Neural cell (in vitro differentiated cells): ENCODE data around the gene OR4C16. TPM values are rescaled to one million over a fixed set of nuclear protein-coding genes. Genes with fewer than 3 reads are reported as not detected.

Experiments used
- H2AFZ ChIP-seq: fragments of 200-600, 300-800 bp; sonication (generic), shearing (Covaris generic); 2 replicates; pipeline ENCODE4 v1.6.0; 2014; ENCODE audit warnings: low read depth, mild to moderate bottlenecking, antibody characterized with exemption, low read length, moderate library complexity
- H3F3A ChIP-seq: fragments of 200-600 bp; shearing (Covaris generic); 2 replicates; pipeline ENCODE4 v1.6.1; 2016; ENCODE audit warnings: mild to moderate bottlenecking, moderate library complexity, mixed read lengths, antibody characterized with exemption, low read length; ENCODE audit not compliant: insufficient read depth, poor library complexity, severe bottlenecking
- H3K27ac ChIP-seq: fragments of 200-600, 300-800 bp; sonication (generic), shearing (Covaris generic); 2 replicates; pipeline ENCODE4 v1.5.1; 2014; ENCODE audit warnings: mild to moderate bottlenecking, low read length, moderate library complexity
- H3K27me3 ChIP-seq: fragments of 300-800, 200-600 bp; sonication (generic), shearing (Covaris generic); 2 replicates; pipeline ENCODE4 v1.6.0; 2014; ENCODE audit warnings: mild to moderate bottlenecking, low read depth, low read length, moderate library complexity; ENCODE audit not compliant: insufficient read depth
- H3K36me3 ChIP-seq: fragments of 300-800, 200-600 bp; sonication (generic), shearing (Covaris generic); 2 replicates; pipeline ENCODE4 v1.5.1; 2014; ENCODE audit warnings: mild to moderate bottlenecking, antibody characterized with exemption, low read length, moderate library complexity; ENCODE audit not compliant: insufficient read depth
- H3K4me2 ChIP-seq: fragments of 300-800, 200-600 bp; sonication (generic), shearing (Covaris generic); 2 replicates; pipeline ENCODE4 v1.6.0; 2014; ENCODE audit warnings: mild to moderate bottlenecking, low read length
- H3K4me3 ChIP-seq: fragments of 300-800, 200-600 bp; sonication (generic), shearing (Covaris generic); 2 replicates; pipeline ENCODE4 v1.5.1; 2014; ENCODE audit warnings: mild to moderate bottlenecking, low read length, moderate library complexity
- H3K79me2 ChIP-seq: fragments of 200-600 bp; shearing (Covaris generic); replicated peaks from 2 replicates; pipeline ENCODE4 v1.6.0; 2014; ENCODE audit warnings: mild to moderate bottlenecking, low read length, moderate library complexity; ENCODE audit not compliant: insufficient read depth
- H3K9ac ChIP-seq: fragments of 300-800, 200-600 bp; sonication (generic), shearing (Covaris generic); 2 replicates; pipeline ENCODE4 v1.6.1; 2016; ENCODE audit warnings: mild to moderate bottlenecking, low read length, mixed read lengths
- H3K9me2 ChIP-seq: fragments of 200-600 bp; shearing (Covaris generic); 2 replicates; pipeline ENCODE4 v1.6.1; 2016; ENCODE audit warnings: mild to moderate bottlenecking, low read length, mixed read lengths; ENCODE audit not compliant: insufficient read depth
- H3K9me3 ChIP-seq: fragments of 200-600, 300-800 bp; sonication (generic), shearing (Covaris generic); 2 replicates; pipeline ENCODE4 v1.6.1; 2016; ENCODE audit warnings: mild to moderate bottlenecking, mixed run types, low read length, moderate library complexity, mixed read lengths
- H4K20me1 ChIP-seq: fragments of 200-600 bp; shearing (Covaris generic); 2 replicates; pipeline ENCODE4 v1.6.1; 2016; ENCODE audit warnings: mild to moderate bottlenecking, mixed run types; ENCODE audit not compliant: insufficient read depth
- CTCF ChIP-seq: fragments of 450-650 bp; IDR thresholded peaks from 2 replicates; pipeline ENCODE4 v1.5.1; 2014; ENCODE audit warnings: antibody characterized with exemption, mild to moderate bottlenecking, moderate library complexity; ENCODE audit not compliant: poor library complexity, severe bottlenecking
- EP300 ChIP-seq: fragments of 450-650 bp; conservative IDR thresholded peaks from 2 replicates; pipeline ENCODE4 v1.6.1; 2014; ENCODE audit warnings: antibody characterized with exemption, mild to moderate bottlenecking, moderate library complexity; ENCODE audit not compliant: poor library complexity, severe bottlenecking
- EZH2 ChIP-seq: fragments of 200-600, 300-800 bp; shearing (Covaris generic), sonication (generic); IDR thresholded peaks from 2 replicates; pipeline ENCODE4 v1.6.1; 2014; ENCODE audit warnings: antibody characterized with exemption, low read length, borderline replicate concordance, mild to moderate bottlenecking; ENCODE audit not compliant: insufficient read depth, poor library complexity, severe bottlenecking
- MXI1 ChIP-seq: fragments of 450-650 bp; conservative IDR thresholded peaks from 2 replicates; pipeline ENCODE4 v1.6.1; 2014; ENCODE audit warnings: antibody characterized with exemption, mild to moderate bottlenecking; ENCODE audit not compliant: poor library complexity, severe bottlenecking
- POLR2AphosphoS5 ChIP-seq: IDR thresholded peaks from 2 replicates; pipeline ENCODE4 v1.6.1; 2012
- RAD21 ChIP-seq: fragments of 450-650 bp; conservative IDR thresholded peaks from 2 replicates; pipeline ENCODE4 v1.6.1; 2014; ENCODE audit warnings: antibody characterized with exemption, mild to moderate bottlenecking, moderate library complexity
- SMC3 ChIP-seq: fragments of 450-650 bp; conservative IDR thresholded peaks from 2 replicates; pipeline ENCODE4 v1.6.1; 2014; ENCODE audit warnings: antibody characterized with exemption, mild to moderate bottlenecking, moderate library complexity; ENCODE audit not compliant: poor library complexity
- TAF1 ChIP-seq: IDR thresholded peaks from 2 replicates; pipeline ENCODE4 v1.6.1; 2012; ENCODE audit warnings: low read depth
- polyA minus RNA-seq: library from RNA; depleted of rRNA, polyadenylated mRNA; stranded (reverse); fragments of >200 nt; gene quantifications from 2 replicates; pipeline ENCODE4 v1.2.3, GENCODE V29; 2014
- polyA plus RNA-seq: library from polyadenylated mRNA; depleted of rRNA; stranded (reverse); fragments of >200 nt; gene quantifications from 2 replicates; pipeline ENCODE4 v1.2.3, GENCODE V29; 2014
- TF ChIP-seq, protein P1 (sequence below): IDR thresholded peaks from 2 replicates; pipeline ENCODE4 v1.6.1; 2012; ENCODE audit warnings: borderline replicate concordance

OR4C16 gene
- not detected in 2 replicates for polyA plus RNA-seq
- polyA minus RNA-seq = not detected in 2 replicates

DNA sequence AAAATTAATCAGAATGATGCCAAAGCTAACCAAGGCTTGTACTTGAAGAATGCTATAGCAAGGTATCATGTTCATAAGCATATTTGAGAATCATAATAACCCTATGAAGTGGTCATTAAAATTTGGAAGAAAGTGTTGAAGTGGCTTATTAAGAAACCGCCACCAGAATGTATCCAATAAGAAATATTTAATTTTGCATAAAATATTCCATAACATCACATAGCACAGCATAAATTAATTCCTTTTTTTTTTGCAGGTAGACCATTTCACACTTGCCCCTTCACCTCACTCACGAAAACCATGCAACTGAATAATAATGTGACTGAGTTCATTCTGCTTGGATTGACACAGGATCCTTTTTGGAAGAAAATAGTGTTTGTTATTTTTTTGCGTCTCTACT, at the start of gene OR4C16:
Gene OR4C16, plus strand, starts transcription at position 301 of the 400 bp plus-strand sequence. Its CDS starts 0 bp downstream, at position 301.
- H3K36me3 ChIP-seq = no peaks in the 10 kb centered on the region
- no peaks in the 10 kb centered on the region for H3K9me2 ChIP-seq
- no peaks in the 10 kb centered on the region for H3F3A ChIP-seq
- H4K20me1 ChIP-seq = no peaks in the 10 kb centered on the region
- no peak within 1 kb of the TSS for H3K4me3 ChIP-seq
- H3K9ac ChIP-seq = no peak within 1 kb of the TSS
- H3K4me2 ChIP-seq = no peak within 1 kb of the TSS
- no peaks in the 10 kb centered on the region for H3K79me2 ChIP-seq
- no peak within 1 kb of the TSS for H2AFZ ChIP-seq
- no peak within 1 kb of the TSS for H3K27ac ChIP-seq
- H3K27me3 ChIP-seq = no peaks in the 10 kb centered on the region
- TF ChIP-seq, protein P1, sequence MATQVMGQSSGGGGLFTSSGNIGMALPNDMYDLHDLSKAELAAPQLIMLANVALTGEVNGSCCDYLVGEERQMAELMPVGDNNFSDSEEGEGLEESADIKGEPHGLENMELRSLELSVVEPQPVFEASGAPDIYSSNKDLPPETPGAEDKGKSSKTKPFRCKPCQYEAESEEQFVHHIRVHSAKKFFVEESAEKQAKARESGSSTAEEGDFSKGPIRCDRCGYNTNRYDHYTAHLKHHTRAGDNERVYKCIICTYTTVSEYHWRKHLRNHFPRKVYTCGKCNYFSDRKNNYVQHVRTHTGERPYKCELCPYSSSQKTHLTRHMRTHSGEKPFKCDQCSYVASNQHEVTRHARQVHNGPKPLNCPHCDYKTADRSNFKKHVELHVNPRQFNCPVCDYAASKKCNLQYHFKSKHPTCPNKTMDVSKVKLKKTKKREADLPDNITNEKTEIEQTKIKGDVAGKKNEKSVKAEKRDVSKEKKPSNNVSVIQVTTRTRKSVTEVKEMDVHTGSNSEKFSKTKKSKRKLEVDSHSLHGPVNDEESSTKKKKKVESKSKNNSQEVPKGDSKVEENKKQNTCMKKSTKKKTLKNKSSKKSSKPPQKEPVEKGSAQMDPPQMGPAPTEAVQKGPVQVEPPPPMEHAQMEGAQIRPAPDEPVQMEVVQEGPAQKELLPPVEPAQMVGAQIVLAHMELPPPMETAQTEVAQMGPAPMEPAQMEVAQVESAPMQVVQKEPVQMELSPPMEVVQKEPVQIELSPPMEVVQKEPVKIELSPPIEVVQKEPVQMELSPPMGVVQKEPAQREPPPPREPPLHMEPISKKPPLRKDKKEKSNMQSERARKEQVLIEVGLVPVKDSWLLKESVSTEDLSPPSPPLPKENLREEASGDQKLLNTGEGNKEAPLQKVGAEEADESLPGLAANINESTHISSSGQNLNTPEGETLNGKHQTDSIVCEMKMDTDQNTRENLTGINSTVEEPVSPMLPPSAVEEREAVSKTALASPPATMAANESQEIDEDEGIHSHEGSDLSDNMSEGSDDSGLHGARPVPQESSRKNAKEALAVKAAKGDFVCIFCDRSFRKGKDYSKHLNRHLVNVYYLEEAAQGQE = no peak
- TF ChIP-seq EP300 = no peak
- no peak for TF ChIP-seq EZH2
- no peak for TF ChIP-seq CTCF
- no peak for TF ChIP-seq SMC3
- no peak for TF ChIP-seq MXI1
- no peak for TF ChIP-seq TAF1
- TF ChIP-seq RAD21 = no peak
- TF ChIP-seq POLR2AphosphoS5 = no peak
- no peaks in the 10 kb centered on the region for H3K9me3 ChIP-seq

DNA sequence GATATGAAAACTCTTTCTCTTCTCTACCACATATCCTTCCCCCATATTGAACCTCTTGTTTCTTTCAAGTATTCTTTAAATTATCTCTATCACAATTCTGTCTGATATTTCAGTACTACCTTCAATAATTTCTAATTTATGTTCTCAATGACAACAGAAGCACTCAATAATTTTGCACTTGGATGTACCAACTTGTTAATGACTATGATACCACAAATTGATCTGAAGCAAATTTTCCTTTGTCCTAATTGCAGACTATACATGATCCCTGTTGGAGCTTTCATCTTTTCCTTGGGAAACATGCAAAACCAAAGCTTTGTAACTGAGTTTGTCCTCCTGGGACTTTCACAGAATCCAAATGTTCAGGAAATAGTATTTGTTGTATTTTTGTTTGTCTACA, 17.8 kb upstream of the OR4C16 start, which contains the start of gene OR4C15:
Gene OR4C15, plus strand, starts transcription at position 301 of the 400 bp plus-strand sequence. Its CDS starts 0 bp downstream, at position 301.
- Histone ChIP-seq H3K9me3 (peaks cover 9% of the 10 kb centered on the region), H3K27ac (no peak within 1 kb of the TSS), H3K9ac (no peak within 1 kb of the TSS), H3K4me3 (no peak within 1 kb of the TSS), H2AFZ (no peak within 1 kb of the TSS), H3K4me2 (no peak within 1 kb of the TSS), H4K20me1 (no peaks in the 10 kb centered on the region), H3K79me2 (no peaks in the 10 kb centered on the region), H3K9me2 (no peaks in the 10 kb centered on the region), H3K36me3 (no peaks in the 10 kb centered on the region), H3F3A (no peaks in the 10 kb centered on the region), H3K27me3 (no peaks in the 10 kb centered on the region)
- no peak for TF ChIP-seq SMC3
- no peak for TF ChIP-seq TAF1
- no peak for TF ChIP-seq POLR2AphosphoS5
- TF ChIP-seq EZH2 = no peak
- TF ChIP-seq MXI1 = no peak
- TF ChIP-seq EP300 = no peak
- no peak for TF ChIP-seq RAD21
- TF ChIP-seq, protein P1 = no peak
- no peak for TF ChIP-seq CTCF
